HEK293 (cell line): ENCODE measurements around the gene SESN1.
A peak's percentile ranks its signal among the peaks of the same experiment; 100 is the strongest.

Source experiments
- CTCF ChIA-PET: fragments of 350-600 bp; formaldehyde crosslinking; extraction: SDS; loops from one replicate; lab custom pipeline; 2021; ENCODE audit warnings: antibody characterized with exemption; lab: Yijun Ruan, JAX
- POLR2A ChIA-PET: fragments of 300-600 bp; formaldehyde crosslinking; extraction: SDS; loops from one replicate; lab custom pipeline; 2020; ENCODE audit warnings: antibody characterized with exemption, inconsistent platforms; lab: Yijun Ruan, JAX
- H3K27ac ChIP-seq: fragments of 200-500 bp; sonication (Bioruptor generic); 2 replicates; pipeline ENCODE4 v1.5.1; 2014; ENCODE audit warnings: low read depth, low read length, control low read depth, inconsistent platforms; ENCODE audit errors: extremely low read depth
- H3K36me3 ChIP-seq, 2 experiments: fragments of 200-500 bp in 1 of 2; sonication (Bioruptor generic) in 1 of 2; 1 replicate in 1 of 2; 2 replicates in 1 of 2; pipeline ENCODE4 v1.5.1; 2014 to 2017; ENCODE audit warnings: inconsistent platforms in 2 of 2, low read length in 2 of 2; ENCODE audit not compliant: control insufficient read depth in 2 of 2, insufficient read depth in 1 of 2
- H3K4me1 ChIP-seq: fragments of 200-500 bp; sonication (Bioruptor generic); 2 replicates; pipeline ENCODE4 v1.5.1; 2014; ENCODE audit warnings: mild to moderate bottlenecking, low read length, inconsistent platforms; ENCODE audit not compliant: control insufficient read depth, insufficient read depth
- H3K4me3 ChIP-seq: 2 replicates; pipeline ENCODE4 v1.5.1; 2011; ENCODE audit warnings: low read depth, mild to moderate bottlenecking, control low read depth, low read length, moderate library complexity
- H3K9me3 ChIP-seq: fragments of 200-500 bp; sonication (Bioruptor generic); 2 replicates; pipeline ENCODE4 v1.5.1; 2014; ENCODE audit warnings: low read depth, low read length, inconsistent platforms; ENCODE audit not compliant: control insufficient read depth, insufficient read depth
- ATF2 ChIP-seq: fragments of 450-650 bp; formaldehyde crosslinking; IDR thresholded peaks from 2 replicates; pipeline ENCODE4 v1.5.1; 2016; ENCODE audit warnings: missing biosample characterization, missing genetic modification characterization, low read depth
- HOXC10 ChIP-seq: sonication (generic); formaldehyde crosslinking; IDR thresholded peaks from 2 replicates; pipeline ENCODE4 v1.8.1; 2023; ENCODE audit warnings: mild to moderate bottlenecking, missing genetic modification reagents
- KLF17 ChIP-seq: fragments of 450-650 bp; formaldehyde crosslinking; IDR thresholded peaks from 2 replicates; pipeline ENCODE4 v1.5.1; 2016; ENCODE audit warnings: missing biosample characterization, missing genetic modification characterization
- OSR2 ChIP-seq: fragments of 450-650 bp; formaldehyde crosslinking; IDR thresholded peaks from 2 replicates; pipeline ENCODE4 v1.5.1; 2016; ENCODE audit warnings: missing biosample characterization, missing genetic modification characterization
- PRDM6 ChIP-seq: fragments of 450-650 bp; formaldehyde crosslinking; IDR thresholded peaks from 2 replicates; pipeline ENCODE4 v1.5.1; 2017; ENCODE audit warnings: missing biosample characterization, missing genetic modification characterization
- REPIN1 ChIP-seq: fragments of 450-650 bp; formaldehyde crosslinking; IDR thresholded peaks from 2 replicates; pipeline ENCODE4 v1.5.1; 2017; ENCODE audit warnings: missing biosample characterization, missing genetic modification characterization, low read depth
- SP3 ChIP-seq: fragments of 450-650 bp; formaldehyde crosslinking; IDR thresholded peaks from 2 replicates; pipeline ENCODE4 v1.5.1; 2016; ENCODE audit warnings: missing biosample characterization, missing genetic modification characterization
- SP7 ChIP-seq: fragments of 450-650 bp; formaldehyde crosslinking; IDR thresholded peaks from 2 replicates; pipeline ENCODE4 v1.5.1; 2016; ENCODE audit warnings: missing biosample characterization, missing genetic modification characterization
- ZNF140 ChIP-seq: fragments of 450-650 bp; formaldehyde crosslinking; IDR thresholded peaks from 2 replicates; pipeline ENCODE4 v1.5.1; 2016; ENCODE audit warnings: missing biosample characterization, missing genetic modification characterization
- ZNF248 ChIP-seq: fragments of 450-650 bp; formaldehyde crosslinking; IDR thresholded peaks from 2 replicates; pipeline ENCODE4 v1.5.1; 2017; ENCODE audit warnings: missing biosample characterization, missing genetic modification characterization
- ZNF423 ChIP-seq: fragments of 450-650 bp; formaldehyde crosslinking; IDR thresholded peaks from 2 replicates; pipeline ENCODE4 v1.5.1; 2016; ENCODE audit warnings: missing biosample characterization, missing genetic modification characterization
- ZNF426 ChIP-seq: fragments of 450-650 bp; formaldehyde crosslinking; IDR thresholded peaks from 2 replicates; pipeline ENCODE4 v1.5.1; 2017; ENCODE audit warnings: missing biosample characterization, missing genetic modification characterization, mild to moderate bottlenecking, inconsistent platforms, moderate library complexity
- ZNF488 ChIP-seq: fragments of 450-650 bp; formaldehyde crosslinking; IDR thresholded peaks from 2 replicates; pipeline ENCODE4 v1.5.1; 2016; ENCODE audit warnings: missing biosample characterization, missing genetic modification characterization
- ZNF518A ChIP-seq: fragments of 450-650 bp; formaldehyde crosslinking; conservative IDR thresholded peaks from 2 replicates; pipeline ENCODE4 v1.5.1; 2016; ENCODE audit warnings: low read depth, missing biosample characterization, missing genetic modification characterization
- ZNF561 ChIP-seq: fragments of 450-650 bp; IDR thresholded peaks from 2 replicates; pipeline ENCODE4 v1.5.1; 2018; ENCODE audit warnings: missing biosample characterization, missing genetic modification characterization, borderline replicate concordance
- ZNF596 ChIP-seq: fragments of 450-650 bp; IDR thresholded peaks from 2 replicates; pipeline ENCODE4 v1.5.0; 2018; ENCODE audit warnings: missing biosample characterization, mild to moderate bottlenecking, missing genetic modification characterization, moderate library complexity
- ZNF785 ChIP-seq: fragments of 450-650 bp; formaldehyde crosslinking; IDR thresholded peaks from 2 replicates; pipeline ENCODE4 v1.5.1; 2016; ENCODE audit warnings: missing biosample characterization, missing genetic modification characterization
- ZNF830 ChIP-seq: fragments of 450-650 bp; IDR thresholded peaks from 2 replicates; pipeline ENCODE4 v1.5.0; 2018; ENCODE audit warnings: missing biosample characterization, missing genetic modification characterization, low read depth, mild to moderate bottlenecking, moderate library complexity

The SESN1 gene

GRCh38 chr6:109014606-109015005, 80.0 kb downstream of the SESN1 start:
- ChIA-PET CTCF (no interaction called here), POLR2A (no interaction called here)
- Histone ChIP-seq H3K9me3 (no peaks in the 10 kb centered on the region), H3K4me1 (peaks cover 15% of the 10 kb centered on the region), H3K4me3 (no peak overlapping the region), H3K27ac (no peak overlapping the region), H3K36me3 (no peaks in the 10 kb centered on the region)
- TF ChIP-seq SP3 (tag by site-specific recombination), result no peak
- TF ChIP-seq ZNF248 (tag by site-specific recombination), result no peak
- TF ChIP-seq ZNF488 (tag by site-specific recombination), result no peak
- TF ChIP-seq ZNF426 (tag by site-specific recombination), result no peak
- no peak for TF ChIP-seq ZNF140 (tag by site-specific recombination)
- TF ChIP-seq ZNF423 (tag by site-specific recombination), result no peak
- no peak for TF ChIP-seq HOXC10 (CRISPR knock-in tag)
- TF ChIP-seq ZNF561 (tag by site-specific recombination), result no peak
- TF ChIP-seq SP7 (tag by site-specific recombination), result no peak
- TF ChIP-seq ZNF518A (tag by site-specific recombination), result no peak
- TF ChIP-seq KLF17 (tag by site-specific recombination), result no peak

GRCh38 chr6:109013656-109014305, 80.9 kb downstream of the SESN1 start:
- H3K36me3 ChIP-seq, result no peaks in the 10 kb centered on the region
- ChIA-PET POLR2A (no interaction called here), CTCF (interaction anchor here (0.6 kb wide), 1 partner anchor 241 kb away, joined by 3 read pairs; no protein-coding TSS in a partner anchor)
- no peaks in the 10 kb centered on the region for H3K9me3 ChIP-seq
- H3K27ac ChIP-seq, result no peak overlapping the region
- H3K4me1 ChIP-seq, result peaks cover 15% of the 10 kb centered on the region
- TF ChIP-seq ZNF830 (tag by site-specific recombination) (no peak), ZNF785 (tag by site-specific recombination) (no peak), REPIN1 (tag by site-specific recombination) (no peak), OSR2 (tag by site-specific recombination) (no peak), ZNF596 (tag by site-specific recombination) (no peak), ATF2 (no peak), PRDM6 (tag by site-specific recombination) (peak; percentile 63)
- H3K4me3 ChIP-seq, result no peak overlapping the region
